NOMO-1 treated with DMSO at 0.1 percent for 48 hours (cell line): ENCODE results near the gene HTT.
A peak's percentile ranks its signal among the peaks of the same experiment; 100 is the strongest.
"Not testable (repeated sequence)": the region's sequence is repeated elsewhere in the genome, so short reads cannot be mapped to it uniquely, and the experiment has no call there.

Experiments
- DNase-seq: peaks from one replicate; lab custom pipeline; 2025; ENCODE audit not compliant: unreplicated experiment; lab: John Stamatoyannopoulos, UW

HTT gene

DNA sequence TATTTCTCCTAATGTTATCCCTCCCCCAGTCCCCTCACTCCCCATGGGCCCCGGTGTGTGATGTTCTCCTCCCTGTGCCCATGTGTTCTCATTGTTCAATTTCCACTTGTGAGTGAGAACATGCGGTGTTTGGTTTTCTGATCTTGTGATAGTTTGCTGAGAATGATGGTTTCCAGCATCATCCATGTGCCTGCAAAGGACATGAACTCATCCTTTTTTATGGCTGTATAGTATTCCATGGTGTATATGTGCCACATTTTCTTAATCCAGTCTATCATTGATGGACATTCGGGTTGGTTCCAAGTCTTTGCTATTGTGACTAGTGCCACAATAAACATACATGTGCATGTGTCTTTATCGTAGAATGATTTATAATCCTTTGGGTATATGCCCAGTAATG, 86.6 kb downstream of the HTT start:
- not testable (repeated sequence) for DNase-seq

DNA sequence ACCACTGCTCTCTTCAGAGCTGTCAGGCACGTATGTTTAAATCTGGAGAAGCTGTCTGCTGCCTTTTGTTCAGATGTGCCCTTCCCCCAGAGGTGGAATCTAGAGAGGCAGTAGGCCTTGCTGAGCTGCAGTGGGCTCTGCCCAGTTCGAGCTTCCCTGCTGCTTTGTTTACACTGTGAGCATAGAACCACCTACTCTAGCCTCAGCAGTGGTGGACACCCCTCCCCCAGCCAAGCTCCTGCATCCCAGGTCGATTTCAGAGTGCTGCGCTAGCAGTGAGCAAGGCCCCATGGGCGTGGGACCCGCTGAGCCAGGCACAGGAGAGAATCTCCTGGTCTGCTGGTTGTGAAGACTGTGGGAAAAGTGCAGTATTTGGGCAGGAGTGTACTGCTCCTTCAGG, 92.0 kb downstream of the HTT start:
- not testable (repeated sequence) for DNase-seq

DNA sequence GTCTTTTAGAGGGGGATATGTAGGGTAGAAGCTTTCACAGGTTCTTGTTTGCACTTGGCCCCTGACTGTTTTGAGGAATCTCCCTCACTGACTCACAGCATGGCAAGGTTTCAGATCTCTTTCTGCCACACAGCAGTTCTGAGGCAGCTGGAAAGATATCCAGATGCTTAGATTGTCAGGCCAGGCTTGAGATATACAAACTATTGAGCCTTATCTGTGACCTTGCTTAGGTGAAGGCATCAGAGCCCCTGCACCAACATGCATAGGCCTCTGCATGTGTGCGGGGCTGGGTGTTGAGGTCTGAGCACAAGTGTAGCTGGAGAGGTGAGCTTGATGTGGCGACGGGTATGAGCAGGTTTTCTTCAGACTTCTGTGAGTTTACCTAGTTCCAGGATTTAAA, 93.5 kb downstream of the HTT start:
- no peak for DNase-seq

DNA sequence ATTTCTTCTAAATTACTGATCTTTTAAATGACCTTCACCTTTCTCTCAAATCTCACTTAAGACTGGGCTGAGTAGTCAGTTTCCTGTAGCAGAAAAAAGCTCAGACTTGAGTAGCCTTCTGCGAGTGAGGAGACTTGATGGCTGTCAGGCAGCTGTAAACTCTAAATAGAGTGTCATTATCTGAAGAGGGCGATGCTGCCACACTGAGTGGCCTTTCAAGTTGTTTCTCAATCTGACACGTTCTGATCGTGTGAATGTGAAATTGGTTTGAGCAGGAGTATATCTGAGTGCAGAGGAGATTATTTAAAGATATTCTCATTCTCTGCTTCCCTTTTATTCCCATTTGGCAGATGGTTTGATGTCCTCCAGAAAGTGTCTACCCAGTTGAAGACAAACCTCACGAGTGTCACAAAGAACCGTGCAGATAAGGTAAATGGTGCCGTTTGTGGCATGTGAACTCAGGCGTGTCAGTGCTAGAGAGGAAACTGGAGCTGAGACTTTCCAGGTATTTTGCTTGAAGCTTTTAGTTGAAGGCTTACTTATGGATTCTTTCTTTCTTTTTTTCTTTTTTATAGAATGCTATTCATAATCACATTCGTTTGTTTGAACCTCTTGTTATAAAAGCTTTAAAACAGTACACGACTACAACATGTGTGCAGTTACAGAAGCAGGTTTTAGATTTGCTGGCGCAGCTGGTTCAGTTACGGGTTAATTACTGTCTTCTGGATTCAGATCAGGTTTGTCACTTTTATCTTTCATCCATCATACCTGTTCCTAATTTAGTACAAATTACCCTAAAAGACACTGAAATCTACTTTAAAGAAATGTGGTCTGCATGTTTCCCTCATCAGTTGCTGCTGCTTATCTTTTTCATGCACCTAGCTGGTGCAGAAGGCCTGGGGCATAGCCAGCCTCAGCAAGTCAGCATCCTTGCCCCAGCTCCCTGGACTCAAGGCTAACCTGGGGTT, 100.2 kb downstream of the HTT start:
- DNase-seq, result no peak

DNA sequence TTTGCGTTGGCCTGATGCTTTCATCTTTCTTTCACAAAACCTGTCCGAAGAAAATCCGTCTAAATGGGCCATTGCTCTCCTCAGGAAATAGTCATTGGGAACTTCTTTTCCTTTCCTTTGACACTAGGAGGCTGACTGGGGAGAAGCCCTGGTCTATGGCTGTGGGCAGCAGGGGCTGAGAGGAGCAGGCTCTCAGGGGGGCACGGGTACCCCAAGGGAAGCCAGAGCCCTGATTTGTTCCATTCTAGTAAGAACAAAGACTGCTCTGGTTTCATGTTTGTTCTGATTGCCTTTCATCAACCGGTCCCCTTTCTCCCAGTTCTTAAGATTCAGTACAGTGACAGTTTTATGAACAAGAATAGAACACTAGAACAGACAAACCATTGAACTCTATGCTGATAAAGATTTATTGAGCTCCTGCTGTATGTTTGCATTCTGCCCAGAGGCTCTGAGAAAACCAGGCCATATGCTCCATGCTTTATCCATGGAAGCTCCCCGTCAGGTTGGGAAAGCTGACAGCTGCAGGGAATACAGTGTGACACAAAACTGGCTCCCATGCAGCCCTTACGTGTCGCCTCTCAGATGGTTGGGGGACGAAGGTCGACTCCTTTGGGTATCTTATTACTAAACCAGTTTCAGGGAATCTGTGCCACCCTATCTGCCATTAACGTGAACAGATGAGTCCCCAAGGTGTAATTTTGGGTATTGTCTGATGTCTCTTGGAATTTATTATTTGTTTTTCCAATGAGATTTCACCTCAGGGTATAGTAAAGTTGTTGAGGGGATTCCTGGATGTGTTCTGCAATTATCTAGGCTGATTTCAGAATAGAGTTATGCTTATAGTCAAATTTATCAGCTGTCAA, 102.1 kb downstream of the HTT start:
- DNase-seq, result no peak

DNA sequence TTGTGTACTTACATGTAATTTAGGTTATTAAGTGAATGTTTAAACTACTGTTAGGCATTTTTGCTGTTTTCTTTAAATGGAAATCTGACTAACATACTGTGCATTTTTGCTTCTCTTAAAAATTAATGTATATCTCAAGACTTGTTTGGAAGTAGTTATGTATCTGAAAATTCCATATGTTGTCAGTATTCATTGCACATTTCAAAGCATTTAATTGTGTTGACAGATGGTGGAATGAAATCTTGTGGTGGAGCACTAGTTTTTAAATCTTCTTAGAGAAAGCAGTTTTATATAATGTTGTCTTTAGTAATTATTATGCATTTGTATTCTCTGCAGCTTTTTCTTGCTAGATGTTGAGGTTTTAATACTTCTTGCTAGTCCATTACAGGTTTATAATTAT, 102.9 kb downstream of the HTT start:
- DNase-seq, result no peak

DNA sequence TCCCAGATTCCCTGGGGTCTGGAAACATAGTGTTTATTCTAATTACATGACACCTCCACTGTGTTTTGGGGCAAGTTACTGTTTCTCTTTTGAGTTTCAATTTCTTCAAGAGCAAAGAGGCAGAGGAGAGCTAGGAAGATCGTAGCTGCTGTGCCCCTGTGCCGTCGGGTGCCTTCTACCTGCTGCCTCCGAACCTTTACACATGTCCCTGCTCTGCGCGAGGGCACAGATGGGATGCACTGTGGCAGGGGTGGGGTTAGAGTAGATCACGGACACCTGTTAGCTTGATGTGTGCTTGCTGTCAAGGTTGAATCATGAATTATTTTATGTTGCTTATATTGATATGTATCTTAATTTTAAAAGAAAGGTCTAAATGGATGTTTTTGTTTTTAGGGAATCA, 103.4 kb downstream of the HTT start:
- DNase-seq, result no peak

DNA sequence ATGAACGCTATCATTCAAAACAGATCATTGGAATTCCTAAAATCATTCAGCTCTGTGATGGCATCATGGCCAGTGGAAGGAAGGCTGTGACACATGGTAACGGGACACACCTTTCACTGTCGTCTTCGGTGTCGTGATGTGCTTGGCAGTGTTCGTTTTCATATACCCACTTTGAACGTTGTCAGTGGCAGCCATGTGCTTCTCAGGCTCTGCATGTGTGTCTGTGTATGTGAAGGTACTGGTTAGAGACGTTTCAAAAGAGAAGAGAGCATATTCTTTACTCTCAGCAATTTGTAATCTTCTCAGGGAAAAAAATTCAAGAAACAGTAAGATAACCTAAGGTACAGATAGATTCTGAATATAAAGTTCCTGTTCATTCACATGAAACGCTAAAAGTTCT, 103.9 kb downstream of the HTT start:
- DNase-seq, result no peak

DNA sequence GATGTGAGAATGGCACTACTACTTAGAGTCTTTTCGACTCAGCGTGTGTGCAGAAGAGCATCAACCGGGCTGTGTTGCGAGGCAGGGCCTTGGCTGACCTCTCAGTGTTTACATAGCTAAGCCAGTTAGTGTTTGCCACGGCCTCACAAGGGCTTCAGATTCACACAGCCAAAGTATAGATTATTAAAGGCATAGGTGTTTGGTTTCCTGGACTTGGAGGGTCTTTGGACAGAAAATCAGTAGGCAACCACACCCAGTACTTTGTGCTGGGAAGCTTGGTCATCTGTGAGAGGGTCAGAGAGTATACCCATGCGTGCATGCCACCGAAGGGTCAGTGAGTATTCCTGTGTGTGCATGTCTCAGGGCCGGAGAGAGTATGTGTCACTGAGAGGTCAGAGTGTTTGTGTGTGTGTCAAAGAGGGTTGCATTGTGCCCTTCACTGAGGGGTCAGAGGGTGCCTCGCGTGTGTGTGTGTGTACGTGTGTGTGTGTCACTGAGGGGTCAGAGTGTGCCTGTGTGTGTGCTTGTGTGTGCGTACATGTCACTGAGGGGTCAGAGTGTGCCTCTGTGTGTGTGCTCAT, 104.7 kb downstream of the HTT start:
- no peak for DNase-seq

DNA sequence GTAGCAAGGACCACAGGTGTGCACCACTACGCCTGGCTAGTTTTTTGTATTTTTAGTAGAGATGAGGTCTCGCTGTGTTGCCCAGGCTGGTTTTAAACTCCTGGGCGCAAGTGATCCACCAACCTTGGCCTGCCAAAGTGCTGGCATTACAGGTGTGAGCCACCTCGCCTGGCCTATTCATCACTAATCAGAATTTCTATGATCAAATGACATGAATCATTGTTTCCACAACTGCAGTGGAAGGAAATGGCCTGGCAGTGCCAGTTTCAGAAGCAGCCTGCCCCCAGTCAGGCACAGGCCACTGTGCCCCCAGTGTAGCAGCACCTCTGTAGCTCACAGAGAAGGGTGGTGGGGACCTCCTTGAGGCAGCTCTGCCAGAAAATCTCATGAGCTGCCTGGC, 108.5 kb downstream of the HTT start:
- no peak for DNase-seq

DNA sequence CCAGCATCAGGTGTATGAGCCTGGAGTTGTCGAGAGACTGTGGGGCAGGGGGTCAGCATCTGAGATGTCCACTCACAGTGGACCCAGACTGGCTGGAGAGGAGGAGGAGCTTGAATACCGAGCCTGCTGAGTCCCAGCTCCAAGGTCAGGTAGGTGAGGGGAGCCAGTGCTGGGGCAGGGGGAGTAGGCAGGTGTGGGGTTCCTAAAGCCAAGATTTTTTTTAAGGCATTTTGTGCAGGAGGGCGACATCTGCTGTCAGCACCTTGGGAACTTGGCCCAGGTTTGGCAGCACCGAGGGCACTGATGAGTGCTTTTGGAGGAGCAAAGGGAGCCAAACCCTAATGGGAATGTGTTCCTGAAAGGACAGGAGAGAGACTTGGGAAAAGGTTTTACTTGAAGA, 110.2 kb downstream of the HTT start:
- no peak for DNase-seq

DNA sequence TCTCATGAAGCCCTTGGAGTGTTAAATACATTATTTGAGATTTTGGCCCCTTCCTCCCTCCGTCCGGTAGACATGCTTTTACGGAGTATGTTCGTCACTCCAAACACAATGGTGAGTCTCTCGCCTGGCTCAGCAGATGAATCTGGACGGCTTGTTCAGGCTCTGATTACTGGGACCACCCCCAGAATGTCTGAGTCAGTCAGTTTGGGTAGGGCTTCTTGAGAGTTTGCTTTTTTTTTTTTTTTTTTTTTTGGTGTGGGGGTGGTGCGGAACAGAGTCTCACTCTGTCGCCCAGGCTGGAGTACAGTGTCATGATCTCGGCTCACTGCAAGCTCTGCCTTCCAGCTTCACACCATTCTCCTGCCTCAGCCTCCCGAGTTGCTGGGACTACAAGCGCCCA, 112.1 kb downstream of the HTT start:
- no peak for DNase-seq

DNA sequence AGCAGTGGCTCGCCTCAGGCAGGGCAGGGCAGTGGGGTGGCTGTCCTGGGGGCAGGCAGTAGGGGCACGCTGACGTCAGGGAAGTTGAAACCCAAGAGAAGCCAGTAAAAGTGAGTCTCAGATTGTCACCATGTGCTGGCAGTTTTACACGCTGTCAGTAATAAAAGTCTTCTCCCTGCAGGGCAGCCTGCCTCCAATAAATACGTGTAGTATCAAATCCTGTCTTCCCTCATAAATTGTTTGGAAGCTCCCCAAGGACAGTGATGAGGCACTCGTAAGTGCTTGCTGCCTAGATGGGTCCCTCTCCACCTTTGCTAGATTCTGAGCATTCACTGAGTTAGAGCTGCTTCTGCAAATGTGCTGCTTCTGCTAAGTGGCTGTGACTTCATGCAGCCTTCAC, 113.6 kb downstream of the HTT start:
- no peak for DNase-seq

DNA sequence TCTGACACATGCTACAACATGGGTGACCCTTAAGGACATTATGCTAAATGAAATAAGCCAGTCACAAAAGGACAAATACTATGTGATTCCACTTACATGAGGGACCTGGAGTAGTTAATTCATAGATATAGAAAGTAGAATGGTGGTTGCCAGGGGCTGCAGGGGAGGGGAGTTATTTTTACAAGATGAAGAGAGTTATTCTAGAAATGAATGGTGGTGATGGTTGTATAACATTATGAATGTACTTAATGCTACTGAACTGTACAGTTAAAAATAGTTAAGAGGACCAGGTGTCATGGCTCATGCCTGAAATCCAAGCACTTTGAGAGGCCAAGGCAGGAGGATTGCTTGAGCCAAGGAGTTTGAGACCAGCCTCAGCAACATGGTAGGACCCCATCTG, 115.0 kb downstream of the HTT start:
- DNase-seq, result no peak

DNA sequence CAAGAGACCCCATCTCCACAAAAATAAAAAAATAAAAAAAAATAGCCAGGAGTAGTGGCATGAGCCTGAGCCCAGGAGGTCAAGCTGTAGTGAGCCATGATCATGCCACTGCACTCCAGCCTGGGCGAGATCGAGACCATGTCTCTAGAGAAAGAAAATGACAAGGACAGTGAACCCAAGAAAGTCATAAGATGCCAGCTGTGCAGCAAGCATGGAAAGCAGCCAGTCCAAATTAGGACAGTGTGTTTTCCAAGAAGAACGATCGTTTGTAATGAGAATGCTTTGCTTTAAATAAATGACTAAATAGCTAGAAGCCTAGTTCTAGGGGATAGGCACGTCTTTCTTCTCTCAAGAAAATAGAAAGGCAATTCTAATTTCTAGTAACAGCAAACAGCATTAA, 116.1 kb downstream of the HTT start:
- DNase-seq, result no peak

DNA sequence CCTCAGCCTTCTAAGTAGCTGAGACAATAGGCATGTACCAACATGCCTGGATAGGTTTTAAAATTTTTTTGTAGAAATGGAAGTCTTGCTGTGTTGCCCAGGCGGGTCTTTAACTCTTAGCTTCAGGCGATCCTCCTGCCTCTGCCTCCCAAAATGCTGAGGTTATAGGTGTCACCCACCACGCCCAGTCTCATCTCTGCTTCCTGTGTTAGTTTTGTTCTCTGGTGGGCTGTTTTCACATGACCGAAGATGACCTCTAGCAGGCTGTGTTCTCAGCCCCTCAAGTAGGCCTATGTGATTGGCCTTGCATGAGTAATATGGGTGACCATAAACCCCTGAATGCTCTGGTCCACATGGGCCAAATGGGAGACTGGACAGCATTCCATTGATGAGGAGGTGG, 117.7 kb downstream of the HTT start:
- DNase-seq, result no peak

DNA sequence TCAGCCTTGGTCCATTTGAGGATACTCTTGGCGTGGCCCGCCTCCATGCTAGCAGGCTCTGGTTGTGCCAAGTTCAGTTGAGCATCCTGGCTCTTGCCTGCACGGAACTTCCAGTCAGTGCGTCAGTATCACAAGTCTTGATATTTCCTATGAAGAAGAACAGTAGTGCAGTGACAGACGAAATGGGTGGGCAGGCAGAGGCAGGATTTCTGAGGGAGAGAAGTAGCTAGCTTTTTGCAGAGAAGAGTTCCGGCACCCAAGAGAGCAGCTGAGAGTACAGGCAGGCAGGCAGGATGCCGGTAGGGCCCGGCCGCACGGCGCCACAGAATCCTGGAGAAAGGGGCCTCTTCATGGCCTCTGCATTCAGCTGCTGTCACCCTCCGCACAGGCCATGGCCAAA, 118.3 kb downstream of the HTT start:
- DNase-seq, result no peak

DNA sequence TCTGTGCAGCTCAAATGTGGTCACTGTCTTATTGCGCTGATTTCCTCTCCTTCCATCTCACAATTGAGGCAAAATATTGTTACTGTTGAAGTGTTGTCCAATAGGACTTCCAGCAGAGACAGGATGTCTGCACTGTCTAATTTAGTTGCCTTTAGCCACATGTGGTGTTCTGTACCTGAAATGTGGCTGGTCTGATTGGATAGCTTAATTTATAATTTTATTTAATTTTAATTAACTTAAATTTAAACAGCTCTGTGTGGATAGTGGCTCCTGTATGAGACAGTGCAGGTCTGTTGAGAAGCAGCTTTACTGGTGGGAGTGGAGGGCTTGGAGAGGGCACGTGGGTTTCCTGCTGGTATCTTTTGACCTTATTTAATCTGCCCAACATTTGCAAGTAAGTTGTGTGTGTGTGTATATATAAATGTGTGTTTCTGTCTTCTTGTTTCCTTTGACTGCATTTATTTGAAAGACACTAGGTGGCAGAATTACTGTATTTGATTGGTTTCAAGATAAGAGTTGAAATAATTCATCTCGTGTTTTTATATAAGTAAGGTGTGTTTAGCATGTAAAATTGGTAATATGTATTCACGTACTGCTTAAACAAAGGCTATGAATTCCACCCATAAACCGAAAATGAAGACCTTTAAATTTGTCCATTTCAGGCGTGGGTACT, 119.2 kb downstream of the HTT start:
- DNase-seq, result peak; percentile 16

DNA sequence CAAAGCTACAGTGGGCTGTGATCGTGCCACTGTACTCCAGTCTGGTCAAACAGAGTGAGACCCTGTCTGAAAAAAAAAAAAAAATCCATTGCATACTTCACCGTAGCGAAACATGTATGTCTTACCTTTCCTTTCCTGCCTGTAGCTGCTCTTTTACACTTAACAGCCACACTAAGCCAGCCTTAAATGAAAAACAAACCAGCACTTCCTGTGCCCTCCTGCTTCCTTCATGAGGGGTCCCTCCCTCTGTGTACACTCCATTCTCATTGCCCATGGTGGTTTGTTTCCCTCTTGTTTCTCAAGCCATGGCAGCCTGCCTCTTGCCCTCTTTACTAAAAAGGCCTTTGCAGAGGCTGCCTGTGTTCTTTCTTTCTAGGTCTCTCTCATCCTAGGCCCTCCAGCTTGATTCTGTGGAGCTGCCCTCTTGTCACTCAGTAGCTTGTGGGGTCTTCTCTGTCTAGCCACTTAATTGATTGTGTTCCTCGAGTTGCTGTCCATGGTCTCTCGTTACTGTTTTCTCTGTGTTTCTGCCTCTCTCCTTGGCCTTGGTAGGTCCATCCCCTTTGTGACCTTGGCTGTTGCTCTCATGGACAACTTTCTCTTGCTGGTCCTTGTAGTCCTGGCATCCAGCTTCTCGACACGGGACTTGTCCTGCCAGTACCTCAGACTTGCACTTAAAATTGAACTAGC, 122.3 kb downstream of the HTT start:
- no peak for DNase-seq

DNA sequence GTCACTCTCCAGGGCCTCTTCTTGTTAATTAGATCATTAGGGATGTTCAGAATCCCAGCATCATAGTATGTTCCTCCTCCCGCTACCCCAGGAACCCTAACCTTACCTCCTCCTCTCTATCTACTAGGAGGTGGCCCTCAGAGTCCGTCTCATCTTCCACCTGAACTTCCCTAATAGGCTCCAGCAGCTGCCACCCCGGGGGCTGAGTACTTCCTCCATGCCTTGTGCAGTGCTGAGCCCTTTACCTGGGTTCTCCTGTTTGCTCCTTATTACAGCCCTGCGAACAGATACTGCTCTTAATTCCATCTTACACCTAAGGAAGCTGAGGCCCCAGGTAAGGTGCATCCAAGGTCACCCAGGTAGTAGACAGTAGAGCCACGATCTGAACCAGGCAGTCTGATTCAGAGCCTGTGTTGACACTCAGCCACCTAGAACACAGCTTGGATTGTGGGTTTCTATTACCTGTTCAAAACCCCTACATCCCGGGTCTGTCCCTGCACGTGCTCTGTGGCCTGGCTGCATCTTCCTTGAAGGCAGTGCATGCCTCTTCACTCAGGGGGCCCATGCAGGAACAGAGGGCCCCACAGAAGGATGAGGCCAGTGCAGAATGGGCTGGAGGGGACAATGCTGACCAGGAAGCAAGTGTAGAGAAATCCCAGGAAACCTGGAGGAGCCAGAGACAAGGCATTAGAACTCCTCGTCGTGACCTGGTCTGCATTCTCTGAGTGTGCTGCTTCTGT, 123.1 kb downstream of the HTT start:
- DNase-seq, result no peak
